Amniotic epithelial cell (primary cell): ENCODE measurements around the gene GMNN.
"Not testable (repeated sequence)": the region's sequence is repeated elsewhere in the genome, so short reads cannot be mapped to it uniquely, and the experiment has no call there.

Experiments
- DNase-seq: peaks from one replicate; pipeline ENCODE4 v3.0.0-alpha.2; 2010; ENCODE audit warnings: low read depth

GMNN gene

GRCh38 chr6:24774696-24775519, at the start of gene GMNN:
TSS of gene GMNN (plus strand) at chr6:24774937. CDS start at chr6:24777247, 2,310 bp downstream.
- DNase-seq, result peak; percentile 83

DNA sequence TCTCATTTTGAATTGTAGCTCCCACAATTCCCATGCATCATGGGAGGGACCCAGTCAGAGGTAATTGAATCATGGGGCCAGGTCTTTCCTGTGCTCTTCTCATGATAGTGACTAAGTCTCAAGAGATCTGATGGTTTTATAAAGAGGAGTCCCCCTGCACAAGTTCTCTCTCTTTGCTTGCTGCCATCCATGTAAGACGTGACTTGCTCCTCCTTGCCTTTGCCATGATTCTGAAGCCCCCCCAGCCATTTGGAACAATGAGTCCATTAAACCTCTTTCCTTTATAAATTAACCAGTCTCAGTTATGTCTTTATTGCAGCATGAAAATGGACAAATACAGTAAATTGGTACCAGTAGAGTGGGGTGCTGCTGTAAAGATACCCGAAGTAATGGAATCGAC, 44.1 kb upstream of the GMNN start:
- DNase-seq, result not testable (repeated sequence)

GRCh38 chr6:24731456-24732134, 43.1 kb upstream of the GMNN start:
- DNase-seq, result not testable (repeated sequence)

- DNase-seq, result no peak
Observed at GRCh38 chr6:24734166-24734565, 40.6 kb upstream of the GMNN start.

DNA sequence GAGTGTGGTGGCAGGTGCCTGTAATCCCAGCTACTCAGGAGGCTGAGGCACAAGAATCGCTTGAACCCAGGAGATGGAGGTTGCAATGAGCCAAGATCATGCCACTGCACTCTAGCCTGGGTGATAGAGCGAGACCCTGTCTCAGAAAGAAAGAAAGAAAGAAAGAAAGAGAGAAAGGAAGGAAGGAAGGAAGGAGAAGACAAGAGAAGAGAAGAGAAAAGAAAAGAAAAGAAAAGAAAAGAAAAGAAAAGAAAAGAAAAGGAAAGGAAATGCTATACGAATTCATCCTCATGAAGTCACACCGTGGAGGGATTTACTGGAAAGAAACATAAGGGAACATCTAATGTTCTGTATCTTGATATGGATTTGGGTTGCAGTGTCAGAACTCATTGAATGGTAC, 40.0 kb upstream of the GMNN start:
- not testable (repeated sequence) for DNase-seq

DNA sequence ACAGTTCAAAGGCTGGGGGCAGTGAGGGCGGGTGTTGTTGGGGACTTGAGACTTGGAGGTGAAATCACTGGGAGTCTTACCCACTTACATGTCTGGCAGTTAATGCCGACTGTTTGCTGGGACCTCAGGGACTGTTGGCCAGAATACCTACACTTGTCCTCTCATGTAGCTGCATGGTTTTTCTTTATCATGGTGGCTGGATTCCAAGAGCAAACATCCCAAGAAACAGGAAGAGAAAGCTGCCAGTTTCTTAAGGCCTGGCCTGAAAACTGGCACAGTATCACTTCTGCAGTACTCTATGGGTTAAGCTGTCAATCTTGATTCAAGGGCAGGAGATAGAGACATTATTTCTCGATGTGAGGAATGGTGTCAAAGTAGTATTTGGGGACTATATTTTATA, 36.0 kb upstream of the GMNN start:
- no peak for DNase-seq

- no peak for DNase-seq
Observed at GRCh38 chr6:24740861-24741260, 33.9 kb upstream of the GMNN start.

GRCh38 chr6:24742216-24742738, 32.5 kb upstream of the GMNN start:
- no peak for DNase-seq

- DNase-seq, result peak; percentile 98
Observed at GRCh38 chr6:24743265-24743943, 31.3 kb upstream of the GMNN start.

DNA sequence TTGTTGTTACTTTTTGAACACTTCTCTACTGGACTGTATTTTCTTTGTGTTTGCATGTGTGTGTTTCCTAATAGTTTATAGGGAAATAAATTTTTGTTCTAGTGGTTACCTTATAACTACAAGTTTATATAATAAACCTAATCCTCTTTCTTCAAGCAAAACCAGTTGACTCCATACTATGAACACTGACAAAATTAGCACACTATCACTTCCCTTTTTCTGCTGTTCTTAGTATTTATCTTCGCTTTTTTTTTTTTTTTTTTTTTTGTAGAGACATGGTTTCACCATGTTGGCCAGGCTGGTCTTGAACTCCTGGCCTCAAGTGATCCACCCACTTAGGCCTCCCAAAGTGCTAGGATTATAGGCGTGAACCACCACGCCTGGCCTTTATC, 30.8 kb upstream of the GMNN start:
- DNase-seq, result no peak

DNA sequence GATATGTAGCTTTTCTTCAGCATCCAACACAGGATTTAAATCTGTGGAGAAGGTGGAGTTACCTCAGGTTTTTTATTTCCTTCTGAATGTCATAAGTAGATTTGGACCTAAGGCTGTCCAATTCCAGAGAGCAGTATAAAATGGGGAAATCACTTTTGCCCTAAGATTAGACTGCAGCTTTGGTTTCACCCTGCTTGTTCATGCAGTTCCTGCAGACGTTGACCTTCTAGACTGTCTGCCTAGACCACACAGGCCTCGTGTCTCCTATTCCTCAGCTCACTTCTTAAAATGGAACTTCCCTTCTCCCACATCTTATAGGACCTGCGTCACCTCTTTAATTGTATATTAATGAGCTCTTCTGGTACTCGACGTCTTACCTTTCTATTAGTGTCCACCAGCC, 29.8 kb upstream of the GMNN start:
- DNase-seq, result no peak

DNA sequence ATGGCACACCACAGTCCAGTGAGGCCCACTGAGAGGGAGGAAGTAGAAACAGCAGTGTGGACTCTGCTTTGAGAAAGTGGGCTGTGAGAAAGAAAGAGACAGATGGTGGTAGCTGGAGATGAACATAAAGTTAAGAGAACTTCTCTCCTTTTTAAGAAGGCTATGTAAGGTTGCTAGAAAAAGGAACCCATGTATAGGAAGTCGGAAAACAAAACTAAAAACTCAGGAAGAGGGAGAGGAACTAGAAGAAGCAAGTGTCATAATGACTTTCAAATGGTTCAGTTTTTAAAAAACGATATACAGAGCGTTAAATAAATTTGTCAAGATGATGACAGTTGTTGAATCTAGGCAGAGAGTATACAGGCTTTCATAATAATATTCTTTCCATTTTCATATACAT, 25.4 kb upstream of the GMNN start:
- no peak for DNase-seq

- not testable (repeated sequence) for DNase-seq
Observed at GRCh38 chr6:24750878-24751277, 23.9 kb upstream of the GMNN start.

- DNase-seq, result no peak
Observed at GRCh38 chr6:24752503-24752902, 22.2 kb upstream of the GMNN start.

GRCh38 chr6:24752917-24753492, 21.7 kb upstream of the GMNN start:
- peak; percentile 45 for DNase-seq

DNA sequence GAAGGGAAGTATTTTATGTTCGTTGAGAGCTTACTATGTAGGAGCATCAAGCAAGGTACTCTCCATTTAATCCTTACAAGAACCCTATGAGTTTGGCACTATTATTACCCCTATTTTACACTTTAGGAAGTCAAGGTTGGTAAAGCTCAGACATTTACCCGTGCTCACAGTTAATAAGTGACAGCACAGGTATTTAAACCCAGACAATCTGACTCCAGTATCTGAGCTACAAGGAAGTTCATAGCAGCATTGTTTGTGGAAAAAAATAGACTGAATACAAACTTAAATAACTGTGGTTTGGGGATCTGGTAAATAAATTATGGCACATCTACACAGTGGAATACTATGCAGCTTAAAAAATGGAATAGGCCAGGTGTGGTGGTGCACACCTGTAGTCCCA, 21.2 kb upstream of the GMNN start:
- no peak for DNase-seq

GRCh38 chr6:24754378-24754777, 20.4 kb upstream of the GMNN start:
- DNase-seq, result not testable (repeated sequence)

- DNase-seq, result peak; percentile 16
Observed at GRCh38 chr6:24755279-24755678, 19.5 kb upstream of the GMNN start.

DNA sequence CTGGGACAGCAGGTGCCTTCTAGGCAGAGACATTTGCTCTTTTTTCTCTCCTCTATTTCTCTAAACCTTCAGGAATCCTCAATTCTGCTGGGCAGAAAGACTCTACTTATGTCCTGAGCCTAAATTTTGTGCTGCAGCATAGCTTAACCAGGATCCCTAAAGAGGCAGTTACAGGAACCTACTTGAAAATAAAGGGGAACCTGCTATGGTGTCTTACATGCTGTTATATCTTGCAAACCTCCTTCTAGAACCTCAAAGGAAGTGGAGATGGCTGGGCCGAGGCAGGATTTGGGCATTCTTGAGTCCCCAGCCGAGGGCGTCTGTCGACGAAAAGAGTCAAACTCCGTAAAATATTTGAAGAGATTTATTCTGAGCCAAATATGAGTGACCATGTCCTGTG, 17.1 kb upstream of the GMNN start:
- DNase-seq, result no peak

DNA sequence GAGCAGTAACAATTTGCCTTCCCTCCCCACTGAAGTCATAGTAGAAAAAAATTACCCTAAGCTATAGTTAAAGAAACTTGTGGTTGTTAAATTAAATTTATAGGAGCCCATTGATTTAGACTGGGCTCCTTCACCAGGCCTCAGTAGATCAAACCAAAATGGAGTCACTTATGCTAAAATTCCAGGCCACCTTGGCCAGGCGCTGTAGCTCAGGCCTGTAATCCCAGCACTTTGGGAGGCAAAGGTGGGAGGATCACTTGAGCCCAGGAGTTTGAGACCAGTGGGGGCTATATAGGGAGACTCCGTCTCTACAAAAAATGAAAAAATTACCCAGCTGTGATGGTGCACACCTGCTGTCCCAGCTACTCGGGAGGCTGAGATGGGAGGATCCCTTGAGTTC, 15.0 kb upstream of the GMNN start:
- no peak for DNase-seq

GRCh38 chr6:24760210-24760609, 14.5 kb upstream of the GMNN start:
- DNase-seq, result no peak

DNA sequence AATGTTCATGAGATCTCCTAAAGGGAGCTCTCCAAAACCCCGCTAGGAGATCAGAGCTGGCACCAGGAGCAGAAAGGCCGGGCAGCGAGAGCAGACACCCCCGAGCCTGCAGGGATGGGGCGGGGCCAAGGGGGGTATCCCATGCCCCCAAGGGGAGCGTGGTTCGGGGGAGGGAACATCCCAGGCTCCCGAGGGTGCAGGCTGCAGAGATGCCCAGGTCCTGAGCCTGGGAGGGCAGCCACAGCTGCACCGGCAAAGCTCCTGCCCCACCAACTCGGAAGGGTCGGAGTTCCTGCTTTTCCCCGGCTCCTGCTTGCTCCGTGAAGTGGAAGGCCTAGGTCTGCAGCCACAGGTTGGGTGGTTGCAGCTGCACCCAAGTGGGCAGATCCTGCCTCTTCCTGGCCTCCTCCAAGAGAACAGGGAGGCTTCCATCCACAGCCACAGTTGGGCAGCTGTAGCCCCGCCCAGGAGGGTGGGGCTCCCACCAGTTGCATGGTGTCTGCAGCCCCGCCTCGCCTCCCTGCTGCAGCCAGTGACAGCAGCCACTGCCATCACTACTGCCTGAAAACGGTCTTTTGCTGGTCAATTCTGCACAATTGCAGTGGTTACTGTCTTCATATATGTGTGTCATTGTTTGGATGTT, 13.4 kb upstream of the GMNN start:
- DNase-seq, result no peak
